Ovary (tissue), 3 donors: ENCODE measurements around the gene COL13A1.

Source experiments
- CTCF ChIP-seq, 3 donors: fragments of 450-650 bp in 2 of 3; fragments of 200-600 bp in 1 of 3; IDR thresholded peaks; one replicate each; pipeline versions ENCODE4 v1.5.1 to v1.8.0; 2016 to 2022; ENCODE audit warnings: antibody characterized with exemption in 3 of 3, mild to moderate bottlenecking in 1 of 3
- EP300 ChIP-seq: sonication (generic); formaldehyde crosslinking; IDR thresholded peaks from one replicate; pipeline ENCODE4 v1.6.1; 2017; ENCODE audit warnings: antibody characterized with exemption
- POLR2A ChIP-seq: fragments of 450-650 bp; IDR thresholded peaks from one replicate; pipeline ENCODE4 v1.6.1; 2017; ENCODE audit warnings: antibody characterized with exemption, mild to moderate bottlenecking, moderate library complexity
- donor health status: DM: no; HTN: no; CAD: no.

GRCh38 chr10:69814251-69814650 is 12.5 kb downstream of the COL13A1 start:
- no peak for TF ChIP-seq POLR2A
- no peak for TF ChIP-seq CTCF (IDR thresholded peaks at IDR 0.05)
- TF ChIP-seq EP300 = no peak
